Esophagus squamous epithelium (tissue), 5 donors: ENCODE data around the gene OBSCN. TPM values are rescaled to one million over a fixed set of nuclear protein-coding genes. Genes with fewer than 3 reads are reported as not detected.

Experiments
- DNase-seq: peaks from one replicate; lab custom pipeline; 2025; lab: John Stamatoyannopoulos, UW
- H3K27ac ChIP-seq, 4 donors: fragments of 200-600 bp; sonication (generic); one replicate each; pipeline ENCODE4 v1.5.1; 2016 to 2019; ENCODE audit warnings: mild to moderate bottlenecking in 1 of 4
- H3K27me3 ChIP-seq, 4 donors: fragments of 200-600 bp; sonication (generic); 1 replicate in 3 of 4; 2 replicates in 1 of 4; pipeline versions ENCODE4 v1.5.1 to v1.6.0; 2017 to 2021; ENCODE audit warnings: antibody characterized with exemption in 1 of 4
- H3K36me3 ChIP-seq, 3 donors: fragments of 200-600 bp; sonication (generic); one replicate each; pipeline ENCODE4 v1.5.1; 2016 to 2019
- H3K4me1 ChIP-seq, 3 donors: fragments of 200-600 bp; sonication (generic); one replicate each; pipeline ENCODE4 v1.5.1; 2017 to 2019
- H3K4me3 ChIP-seq, 4 donors: fragments of 200-600 bp; sonication (generic); 1 replicate in 3 of 4; 2 replicates in 1 of 4; pipeline ENCODE4 v1.5.1; 2016 to 2019; ENCODE audit warnings: mild to moderate bottlenecking in 2 of 4, moderate library complexity in 1 of 4
- H3K9me3 ChIP-seq, 3 donors: fragments of 200-600 bp; sonication (generic); one replicate each; pipeline ENCODE4 v1.5.1; 2016 to 2019
- CTCF ChIP-seq, 6 experiments: fragments of 450-650 bp in 4 of 6; fragments of 200-600 bp in 2 of 6; sonication (generic) in 2 of 6; IDR thresholded peaks; one replicate each; pipeline ENCODE4 v1.5.1; 2016 to 2019; ENCODE audit warnings: antibody characterized with exemption in 6 of 6, mild to moderate bottlenecking in 4 of 6, moderate library complexity in 4 of 6
- POLR2A ChIP-seq, 4 donors: fragments of 450-650 bp; IDR thresholded peaks; one replicate each; pipeline ENCODE4 v1.6.1; 2017; ENCODE audit warnings: antibody characterized with exemption in 4 of 4, mild to moderate bottlenecking in 4 of 4, moderate library complexity in 3 of 4
- WGBS, 2 donors: methylation state at CpG; one replicate each; pipeline ENCODE4 v1.1.5; 2018; 5-methylcytosine and 5-hydroxymethylcytosine counted together
- intact Hi-C: fragments of 100-400 bp; cut with DNase I; formaldehyde crosslinking; loops from one replicate; pipeline ENCODE4 v1.15.0; 2022
- total RNA-seq, 4 donors: library from RNA; depleted of rRNA; stranded (reverse); fragments of >200 nt; gene quantifications; one replicate each; pipeline ENCODE4 v1.1.0, GENCODE V29; 2016
- donor health status: DM: yes; HTN: yes; CAD: no.

OBSCN gene
- total RNA-seq, 4 donors from 2014 or later: 4.0 to 53.2 (median 13.8) TPM

GRCh38 chr1:228317891-228318810 lies 110.3 kb downstream of the OBSCN start:
- intact Hi-C loops: no loop called here
- no peak for TF ChIP-seq CTCF (IDR thresholded peaks at IDR 0.05)
- TF ChIP-seq POLR2A (IDR thresholded peaks at IDR 0.05): no peak
- DNase-seq: no peak
- Histone ChIP-seq H3K27me3 (no peaks in the 10 kb centered on the region), H3K4me3 (no peak overlapping the region), H3K9me3 (no peaks in the 10 kb centered on the region), H3K4me1 (no peaks in the 10 kb centered on the region), H3K36me3 (peaks cover 0 to 76% (median 0%) of the 10 kb centered on the region in 3 donors), H3K27ac (no peak overlapping the region)
- 82 to 92% methylated on average over 2 to 7 of the region's 16 CpGs for WGBS, 2 donors

GRCh38 chr1:228318823-228319241 lies 111.0 kb downstream of the OBSCN start:
- intact Hi-C loops: no loop called here
- no peak for TF ChIP-seq CTCF (IDR thresholded peaks at IDR 0.05)
- no peak for TF ChIP-seq POLR2A (IDR thresholded peaks at IDR 0.05)
- Histone ChIP-seq H3K27ac (no peak overlapping the region), H3K4me1 (no peaks in the 10 kb centered on the region), H3K36me3 (peaks cover 0 to 82% (median 0%) of the 10 kb centered on the region in 3 donors), H3K9me3 (no peaks in the 10 kb centered on the region), H3K27me3 (no peaks in the 10 kb centered on the region), H3K4me3 (no peak overlapping the region)
- DNase-seq: no peak
- 92 to 100% methylated on average over 5 to 7 of the region's 15 CpGs for WGBS, 2 donors

GRCh38 chr1:228319352-228320088 lies 111.7 kb downstream of the OBSCN start:
- no peak for DNase-seq
- Histone ChIP-seq H3K4me1 (no peaks in the 10 kb centered on the region), H3K4me3 (no peak overlapping the region), H3K9me3 (no peaks in the 10 kb centered on the region), H3K27me3 (no peaks in the 10 kb centered on the region), H3K36me3 (peaks cover 0 to 89% (median 0%) of the 10 kb centered on the region in 3 donors), H3K27ac (no peak overlapping the region)
- TF ChIP-seq POLR2A (IDR thresholded peaks at IDR 0.05) (no peak), CTCF (IDR thresholded peaks at IDR 0.05) (no peak)
- WGBS, 2 donors: 82 to 84% methylated on average over 4 of the region's 4 CpGs
- intact Hi-C loops: no loop called here

GRCh38 chr1:228320394-228320793 lies 112.5 kb downstream of the OBSCN start:
- Histone ChIP-seq H3K4me3 (no peak overlapping the region), H3K27ac (no peak overlapping the region), H3K9me3 (no peaks in the 10 kb centered on the region), H3K27me3 (no peaks in the 10 kb centered on the region), H3K36me3 (peaks cover 0 to 98% (median 0%) of the 10 kb centered on the region in 3 donors), H3K4me1 (no peaks in the 10 kb centered on the region)
- intact Hi-C loops: no loop called here
- WGBS, 2 donors: 91 to 96% methylated on average over 3 of the region's 3 CpGs
- TF ChIP-seq POLR2A (IDR thresholded peaks at IDR 0.05) (no peak), CTCF (IDR thresholded peaks at IDR 0.05) (no peak)
- no peak for DNase-seq

GRCh38 chr1:228321435-228321834 lies 113.6 kb downstream of the OBSCN start:
- H3K36me3 ChIP-seq: peaks cover 0 to 96% (median 0%) of the 10 kb centered on the region in 3 donors
- intact Hi-C loops: no loop called here
- no peak for TF ChIP-seq POLR2A (IDR thresholded peaks at IDR 0.05)
- TF ChIP-seq CTCF (IDR thresholded peaks at IDR 0.05): no peak
- 96 to 100% methylated on average over 8 to 9 of the region's 11 CpGs for WGBS, 2 donors
- H3K4me3 ChIP-seq: no peak overlapping the region
- no peaks in the 10 kb centered on the region for H3K27me3 ChIP-seq
- no peak for DNase-seq
- no peaks in the 10 kb centered on the region for H3K9me3 ChIP-seq
- H3K27ac ChIP-seq: no peak overlapping the region
- no peaks in the 10 kb centered on the region for H3K4me1 ChIP-seq
